Stimulated activated CD4-positive, alpha-beta T cell treated with anti-CD3 and anti-CD28 coated beads, Interleukin-2, amount 100 ng/mL, for 24 hours (primary cell): ENCODE results near the gene C2CD3.
A peak's percentile ranks its signal among the peaks of the same experiment; 100 is the strongest.

ENCODE experiments used
- DNase-seq, 2 donors: peaks; one replicate each; pipeline ENCODE4 v3.0.0-alpha.2; 2020

Gene C2CD3

GRCh38 chr11:74018331-74019005 is 152.3 kb downstream of the C2CD3 start:
- no peak for DNase-seq

GRCh38 chr11:74017631-74018030 is 153.2 kb downstream of the C2CD3 start:
- DNase-seq: no peak

GRCh38 chr11:74015919-74016684 is 154.7 kb downstream of the C2CD3 start:
- DNase-seq: no peak

GRCh38 chr11:74014880-74015279 is 155.9 kb downstream of the C2CD3 start:
- DNase-seq: no peak

GRCh38 chr11:74013141-74013540 is 157.7 kb downstream of the C2CD3 start:
- DNase-seq: no peak

GRCh38 chr11:74012074-74012809 is 158.6 kb downstream of the C2CD3 start:
- no peak for DNase-seq

- DNase-seq: peak; percentile 57
These were observed 159.3 kb downstream of the C2CD3 start for GRCh38 chr11:74011360-74012073.

GRCh38 chr11:74010306-74011300 is 160.2 kb downstream of the C2CD3 start:
- DNase-seq: no peak

- peak in 1 of 2 donors; percentile 29 for DNase-seq
These were observed 161.0 kb downstream of the C2CD3 start for GRCh38 chr11:74009675-74010305.

GRCh38 chr11:74009230-74009547 is 161.6 kb downstream of the C2CD3 start:
- no peak for DNase-seq

- DNase-seq: no peak
These were observed 162.2 kb downstream of the C2CD3 start, which contains the start of gene UCP3 for GRCh38 chr11:74008373-74009229. Gene UCP3, minus strand, starts transcription at chr11:74009085. Its CDS starts 2,043 bp downstream, at chr11:74007042.

GRCh38 chr11:74007691-74008372 is 163.0 kb downstream of the C2CD3 start:
- DNase-seq: no peak

GRCh38 chr11:74006743-74007304 is 164.0 kb downstream of the C2CD3 start:
- DNase-seq: no peak

GRCh38 chr11:74005721-74006517 is 164.9 kb downstream of the C2CD3 start:
- no peak for DNase-seq

- DNase-seq: peak; percentile 73 to 75
These were observed 165.8 kb downstream of the C2CD3 start for GRCh38 chr11:74004759-74005615.

GRCh38 chr11:74004046-74004695 is 166.6 kb downstream of the C2CD3 start:
- no peak for DNase-seq

GRCh38 chr11:74002832-74003231 is 168.0 kb downstream of the C2CD3 start:
- no peak for DNase-seq
